OCI-LY7 (cell line): ENCODE data around the gene STK32C.
A peak's percentile ranks its signal among the peaks of the same experiment; 100 is the strongest.

ENCODE experiments used
- EZH2phosphoT487 ChIP-seq: fragments of 200-600 bp; sonication (generic); IDR thresholded peaks from 2 replicates; pipeline ENCODE4 v1.6.1; 2018; ENCODE audit warnings: low read depth, borderline replicate concordance, mild to moderate bottlenecking, mixed run types, antibody characterized with exemption, low read length, moderate library complexity, mixed read lengths
- TF ChIP-seq, protein P1 (sequence below): fragments of 200-600 bp; sonication (generic); conservative IDR thresholded peaks from 2 replicates; pipeline ENCODE4 v1.5.1; 2014; ENCODE audit warnings: mild to moderate bottlenecking, antibody characterized with exemption, low read length, moderate library complexity, mixed read lengths

DNA sequence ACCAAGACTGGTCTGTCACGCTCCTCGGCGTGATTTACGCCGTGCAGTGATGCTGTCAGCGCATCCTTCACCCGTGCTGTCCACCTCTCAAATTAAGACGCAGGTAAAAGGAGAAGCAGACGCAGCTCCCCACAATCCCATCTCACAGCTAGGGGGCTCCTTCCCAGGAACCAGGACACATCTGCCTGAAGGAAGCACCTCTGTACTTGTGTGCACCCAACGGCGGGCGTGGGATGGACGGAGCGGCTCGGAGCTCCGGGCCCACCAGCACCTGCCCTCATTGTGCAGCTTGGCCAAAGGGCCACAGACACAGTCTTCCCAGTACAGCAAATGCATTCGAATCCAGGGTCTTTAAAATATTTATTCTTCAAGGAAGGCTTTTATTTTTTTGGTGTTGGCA, 55.3 kb downstream of the STK32C start:
- TF ChIP-seq, protein P1, sequence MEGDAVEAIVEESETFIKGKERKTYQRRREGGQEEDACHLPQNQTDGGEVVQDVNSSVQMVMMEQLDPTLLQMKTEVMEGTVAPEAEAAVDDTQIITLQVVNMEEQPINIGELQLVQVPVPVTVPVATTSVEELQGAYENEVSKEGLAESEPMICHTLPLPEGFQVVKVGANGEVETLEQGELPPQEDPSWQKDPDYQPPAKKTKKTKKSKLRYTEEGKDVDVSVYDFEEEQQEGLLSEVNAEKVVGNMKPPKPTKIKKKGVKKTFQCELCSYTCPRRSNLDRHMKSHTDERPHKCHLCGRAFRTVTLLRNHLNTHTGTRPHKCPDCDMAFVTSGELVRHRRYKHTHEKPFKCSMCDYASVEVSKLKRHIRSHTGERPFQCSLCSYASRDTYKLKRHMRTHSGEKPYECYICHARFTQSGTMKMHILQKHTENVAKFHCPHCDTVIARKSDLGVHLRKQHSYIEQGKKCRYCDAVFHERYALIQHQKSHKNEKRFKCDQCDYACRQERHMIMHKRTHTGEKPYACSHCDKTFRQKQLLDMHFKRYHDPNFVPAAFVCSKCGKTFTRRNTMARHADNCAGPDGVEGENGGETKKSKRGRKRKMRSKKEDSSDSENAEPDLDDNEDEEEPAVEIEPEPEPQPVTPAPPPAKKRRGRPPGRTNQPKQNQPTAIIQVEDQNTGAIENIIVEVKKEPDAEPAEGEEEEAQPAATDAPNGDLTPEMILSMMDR = 0 out of 2 replicates have a peak, but pooled peaks have one; percentile 30
- no peak for TF ChIP-seq EZH2phosphoT487
